CD4-positive, alpha-beta T cell treated with Interleukin-4 for 1 hour (primary cell): ENCODE results near the gene FTO.
"Not testable (repeated sequence)": the region's sequence is repeated elsewhere in the genome, so short reads cannot be mapped to it uniquely, and the experiment has no call there.

Experiments
- DNase-seq, 2 donors: peaks; one replicate each; pipeline ENCODE4 v3.0.0-alpha.2; 2020 to 2022

Gene FTO

GRCh38 chr16:53872248-53873221, 168.6 kb downstream of the FTO start:
- no peak for DNase-seq

DNA sequence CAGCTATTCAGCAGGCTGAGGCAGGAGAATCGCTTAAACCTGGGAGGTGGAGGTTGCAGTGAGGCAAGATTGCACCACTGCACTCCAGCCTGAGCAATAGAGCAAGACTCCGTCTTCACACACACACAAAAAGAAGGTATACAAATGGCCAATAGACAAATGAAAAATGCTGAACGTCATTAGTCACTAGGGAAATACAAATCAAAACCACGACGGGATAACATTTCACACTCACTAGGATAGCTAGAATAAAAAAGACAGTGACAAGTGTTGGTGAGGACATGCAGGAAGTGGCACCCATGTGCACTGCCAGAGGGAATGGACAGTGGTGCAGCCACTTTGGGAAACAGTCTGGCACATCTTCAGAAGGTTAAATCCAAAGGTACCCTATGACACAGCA, 172.9 kb downstream of the FTO start:
- DNase-seq = no peak

- DNase-seq = no peak
These were observed 174.3 kb downstream of the FTO start for GRCh38 chr16:53878216-53878615.

GRCh38 chr16:53881371-53881770, 177.4 kb downstream of the FTO start:
- no peak for DNase-seq

- no peak for DNase-seq
These were observed 178.4 kb downstream of the FTO start for GRCh38 chr16:53882310-53882709.

DNA sequence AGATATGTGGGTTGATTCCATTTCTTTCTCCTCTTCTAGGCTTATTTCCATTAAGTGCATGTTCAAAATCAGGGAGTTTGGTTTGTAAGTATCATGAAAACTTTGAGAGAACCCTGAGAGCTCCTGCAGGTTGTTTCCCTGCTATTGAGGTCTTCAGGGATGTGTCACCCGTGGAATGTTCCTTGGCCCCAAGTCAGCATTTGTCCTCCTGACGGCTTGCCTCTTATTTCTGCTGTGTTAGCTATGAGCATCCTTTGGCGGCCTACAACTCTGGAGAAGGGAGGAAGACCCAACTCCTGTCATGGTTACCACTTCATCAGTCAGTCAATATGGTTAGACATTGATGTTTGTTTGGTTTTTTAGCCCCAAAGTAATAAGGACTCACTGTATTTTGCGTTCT, 180.8 kb downstream of the FTO start:
- DNase-seq = no peak

DNA sequence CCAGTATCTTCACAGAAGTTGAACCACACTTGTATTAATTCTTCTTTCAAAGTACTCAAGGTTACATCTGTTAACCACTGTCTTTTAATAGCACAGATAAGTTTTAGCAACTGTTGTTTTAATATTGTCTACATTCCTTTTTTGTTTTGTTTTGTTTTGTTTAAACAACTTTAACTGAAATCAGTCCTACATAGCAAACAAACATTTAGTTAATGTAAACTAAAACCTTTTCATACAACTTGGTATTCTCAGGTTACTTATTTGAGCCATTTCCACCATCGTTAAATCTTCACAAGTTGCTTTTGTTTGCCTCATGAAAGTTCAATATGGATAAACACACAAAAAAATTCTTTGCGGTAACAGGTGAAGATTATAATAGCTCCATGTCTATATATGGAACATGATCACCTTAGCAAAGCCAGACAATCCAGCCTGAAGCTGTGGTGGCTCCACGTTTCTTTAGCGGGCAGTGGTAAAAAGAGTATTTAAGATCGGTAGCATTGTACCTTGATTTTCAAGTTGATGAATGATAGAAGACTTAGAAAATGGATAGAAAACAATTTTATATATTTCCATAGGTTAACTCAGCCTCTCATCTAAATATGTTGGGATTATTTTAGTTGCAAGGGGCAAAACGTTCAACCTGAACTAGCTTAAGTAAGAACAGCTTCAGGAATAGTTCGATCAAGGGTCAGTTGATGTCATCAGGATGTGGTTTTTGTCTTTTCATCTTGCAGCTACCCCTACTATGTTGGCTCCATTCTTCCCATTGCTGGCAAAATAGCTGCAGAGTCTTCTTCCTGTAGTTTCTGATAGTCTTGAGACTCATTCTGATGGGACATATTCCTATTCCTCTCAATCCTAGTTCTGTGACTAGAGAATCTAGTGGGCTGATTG, 182.8 kb downstream of the FTO start:
- no peak for DNase-seq

- DNase-seq = no peak
These were observed 184.3 kb downstream of the FTO start for GRCh38 chr16:53888222-53888621.

- not testable (repeated sequence) for DNase-seq
These were observed 186.9 kb downstream of the FTO start for GRCh38 chr16:53890877-53891276.

DNA sequence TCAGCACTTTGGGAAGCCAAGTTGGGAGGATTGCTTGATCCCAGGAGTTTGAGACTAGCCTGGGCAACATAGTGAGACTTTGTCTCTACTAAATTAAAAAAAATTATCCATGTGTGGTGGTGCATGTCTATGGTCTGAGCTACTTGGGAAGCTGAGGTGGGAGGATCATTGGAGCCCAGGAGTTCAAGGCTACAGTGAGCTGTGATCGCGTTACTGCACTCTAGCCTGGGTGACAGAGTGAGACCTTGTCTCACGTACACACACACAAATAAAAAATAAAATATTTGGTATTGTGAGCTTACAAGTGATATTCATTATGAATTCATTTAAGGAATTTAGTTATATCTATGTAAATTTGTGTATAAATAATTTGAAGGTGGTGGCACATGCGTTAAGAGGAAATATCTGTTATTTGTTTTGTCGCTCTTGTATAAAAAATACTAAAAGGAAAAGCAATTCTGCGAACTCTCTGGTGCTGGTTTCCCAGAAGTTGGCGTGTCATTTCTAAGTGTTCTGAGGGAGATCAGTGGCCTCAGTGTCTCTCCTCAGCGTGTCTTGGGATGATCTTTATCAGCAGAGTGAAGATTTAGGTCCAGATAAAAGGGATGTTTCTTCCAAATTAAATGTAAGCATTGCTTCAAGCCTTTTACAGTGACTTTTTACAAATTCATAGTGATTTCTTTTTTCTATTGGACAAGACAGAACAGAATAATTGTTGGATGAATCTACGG, 187.6 kb downstream of the FTO start:
- no peak for DNase-seq

DNA sequence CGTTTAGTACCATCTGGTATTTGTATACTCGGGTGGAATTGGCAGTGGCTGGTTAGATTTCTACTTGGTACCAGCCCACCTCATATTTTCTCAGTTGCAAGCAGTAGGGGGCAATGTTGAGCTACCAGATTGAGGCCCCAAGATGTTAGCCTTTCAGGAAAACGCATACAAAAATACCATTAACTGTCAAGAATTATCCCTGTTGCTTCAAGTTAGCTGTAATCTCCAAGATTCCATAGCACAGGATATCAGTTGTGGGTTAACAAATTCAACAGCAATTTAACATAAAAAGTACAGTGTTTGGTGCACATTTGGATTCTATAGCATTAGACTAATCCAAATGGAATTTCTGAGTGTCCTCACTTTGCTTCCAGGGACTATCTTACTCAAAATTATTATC, 188.2 kb downstream of the FTO start:
- peak in 1 of 2 donors; percentile 55 for DNase-seq

- no peak for DNase-seq
These were observed 189.9 kb downstream of the FTO start for GRCh38 chr16:53893731-53894435.

GRCh38 chr16:53894686-53895085, 190.7 kb downstream of the FTO start:
- DNase-seq = no peak

DNA sequence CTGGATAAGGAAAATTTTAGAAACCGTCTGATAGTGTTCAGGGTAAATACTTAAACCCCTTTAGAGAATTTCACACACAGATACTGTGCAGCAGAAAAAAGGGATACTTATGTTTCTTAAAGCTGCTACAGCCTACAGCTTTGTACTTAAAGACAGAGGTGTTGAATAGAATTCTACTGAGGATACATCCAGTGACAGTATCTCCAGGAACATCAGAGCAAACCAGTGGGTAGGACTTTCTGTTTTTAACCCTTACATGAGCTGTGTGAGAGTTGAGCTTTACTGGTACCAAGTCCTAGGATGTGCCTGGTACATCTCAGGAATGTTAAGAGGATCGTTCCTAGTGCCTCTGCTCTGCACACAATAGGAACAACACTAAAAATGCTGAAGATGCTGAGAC, 191.5 kb downstream of the FTO start:
- no peak for DNase-seq

- no peak for DNase-seq
These were observed 191.9 kb downstream of the FTO start for GRCh38 chr16:53895851-53896250.

DNA sequence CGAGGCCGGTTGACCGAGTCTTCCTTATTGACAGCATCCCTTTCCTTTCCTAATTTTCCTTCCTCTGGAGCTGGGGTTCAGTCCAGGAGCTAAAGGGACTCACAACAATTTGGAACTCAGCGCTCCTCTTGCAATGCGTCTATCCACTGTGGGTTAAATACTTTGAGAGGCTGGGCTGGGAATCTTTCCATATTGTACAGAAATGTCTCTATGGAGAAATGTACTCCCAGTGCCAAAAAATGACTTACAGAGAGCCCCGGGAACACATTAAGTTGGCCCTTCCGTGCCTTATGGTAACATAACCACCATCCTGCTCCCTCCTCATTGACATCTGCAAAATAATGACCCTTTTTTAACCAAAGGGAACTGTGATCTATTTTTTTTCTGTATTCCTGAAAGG, 192.8 kb downstream of the FTO start:
- DNase-seq = no peak

GRCh38 chr16:53898993-53899392, 195.0 kb downstream of the FTO start:
- no peak for DNase-seq

DNA sequence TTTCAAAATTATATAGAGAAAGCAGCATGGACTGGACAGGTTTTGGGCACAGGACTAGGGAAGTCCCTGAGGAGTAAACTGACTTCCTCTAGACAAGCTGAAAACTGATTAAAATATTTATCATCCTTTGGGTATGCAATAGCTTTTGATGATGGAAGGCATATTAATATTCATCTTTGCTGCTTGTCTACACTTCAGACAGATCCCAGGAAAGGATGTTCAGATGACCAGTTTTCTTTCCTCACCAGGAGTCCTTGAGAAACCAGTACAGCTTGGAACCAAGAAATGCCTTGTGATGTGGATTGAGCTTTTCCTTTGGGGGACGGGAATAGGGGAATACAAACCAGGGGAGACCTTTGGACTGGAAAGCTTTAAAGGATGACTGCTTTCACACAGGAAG, 195.5 kb downstream of the FTO start:
- DNase-seq = no peak

DNA sequence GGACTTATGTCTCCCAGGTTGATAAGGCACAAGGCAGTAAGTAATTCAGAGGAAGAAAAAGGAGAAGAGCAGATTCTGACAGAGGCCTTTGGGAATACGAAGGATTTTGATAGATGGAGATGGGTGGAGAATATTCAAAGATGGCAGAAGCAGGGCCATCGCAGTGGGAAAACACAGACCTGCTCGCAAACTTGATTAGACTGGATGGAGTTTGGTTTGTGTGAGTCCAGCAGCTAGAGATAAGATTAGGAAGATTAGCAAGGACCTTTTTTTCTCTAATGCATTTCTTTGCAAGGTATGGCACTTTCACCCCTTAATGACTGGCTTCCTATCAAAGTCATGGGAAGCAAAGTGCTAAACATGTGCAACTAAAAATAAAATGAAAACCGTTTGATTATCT, 196.7 kb downstream of the FTO start:
- no peak for DNase-seq

- DNase-seq = no peak
These were observed 197.5 kb downstream of the FTO start for GRCh38 chr16:53901408-53901807.

GRCh38 chr16:53904533-53904932, 200.6 kb downstream of the FTO start:
- DNase-seq = no peak

- no peak for DNase-seq
These were observed 201.1 kb downstream of the FTO start for GRCh38 chr16:53905028-53905427.
